PFSK-1 (cell line): ENCODE measurements around the gene LMNTD1.

Experiments used
- SIN3A ChIP-seq: IDR thresholded peaks from 2 replicates; pipeline ENCODE4 v1.6.1; 2012; ENCODE audit warnings: mild to moderate bottlenecking, low read length, moderate library complexity, borderline replicate concordance; ENCODE audit not compliant: insufficient read depth
- TAF1 ChIP-seq: IDR thresholded peaks from 2 replicates; pipeline ENCODE4 v1.6.1; 2012; ENCODE audit warnings: low read length, control low read depth, borderline replicate concordance; ENCODE audit not compliant: insufficient read depth

DNA sequence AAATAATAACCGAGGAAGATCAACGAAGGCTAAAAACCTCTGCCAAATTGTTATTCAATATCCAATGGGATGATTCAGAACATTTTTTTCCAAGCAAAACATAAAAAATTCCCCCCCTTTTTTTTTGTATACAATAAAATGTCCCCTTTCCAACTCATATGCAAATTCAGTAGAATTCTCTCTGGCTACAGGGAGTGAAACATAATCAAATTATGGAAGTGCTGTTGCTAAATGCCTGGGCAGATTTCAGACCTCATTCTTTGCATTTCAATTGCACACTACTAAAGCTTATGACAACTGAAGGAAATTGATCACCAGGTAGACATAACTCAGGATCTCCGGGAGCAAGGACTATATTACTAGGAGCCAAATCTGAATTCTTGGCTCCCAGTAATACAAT is 51.0 kb downstream of the LMNTD1 start:
- TF ChIP-seq SIN3A (no peak), TAF1 (no peak)
